Ascending aorta (tissue), 2 donors: ENCODE measurements around the gene AMBRA1. TPM values are rescaled to one million over a fixed set of nuclear protein-coding genes. Genes with fewer than 3 reads are reported as not detected.
"Not testable (repeated sequence)": the region's sequence is repeated elsewhere in the genome, so short reads cannot be mapped to it uniquely, and the experiment has no call there.

Experiments used
- DNase-seq, 2 donors: peaks; one replicate each; pipeline ENCODE4 v3.0.0-alpha.2; 2019; ENCODE audit warnings: low spot score in 2 of 2
- H3K27ac ChIP-seq, 2 donors: fragments of 200-600 bp; sonication (generic); one replicate each; pipeline ENCODE4 v1.5.1; 2016 to 2017; ENCODE audit warnings: mild to moderate bottlenecking in 1 of 2
- H3K27me3 ChIP-seq: fragments of 200-600 bp; sonication (generic); one replicate; pipeline ENCODE4 v1.5.1; 2017
- H3K36me3 ChIP-seq, 2 donors: fragments of 200-600 bp; sonication (generic); one replicate each; pipeline ENCODE4 v1.5.1; 2016
- H3K4me1 ChIP-seq, 2 donors: fragments of 200-600 bp; sonication (generic); one replicate each; pipeline ENCODE4 v1.5.1; 2016 to 2017; ENCODE audit warnings: mild to moderate bottlenecking in 1 of 2
- H3K4me3 ChIP-seq, 2 donors: fragments of 200-600 bp; sonication (generic); one replicate each; pipeline ENCODE4 v1.5.1; 2016 to 2017; ENCODE audit warnings: mild to moderate bottlenecking in 1 of 2
- H3K9me3 ChIP-seq, 2 donors: fragments of 200-600 bp; sonication (generic); one replicate each; pipeline ENCODE4 v1.5.1; 2016
- CTCF ChIP-seq, 3 experiments: fragments of 200-600 bp in 2 of 3; fragments of 450-650 bp in 1 of 3; sonication (generic) in 2 of 3; IDR thresholded peaks; one replicate each; pipeline ENCODE4 v1.5.1; 2016 to 2019; ENCODE audit warnings: antibody characterized with exemption in 3 of 3, mild to moderate bottlenecking in 1 of 3, moderate library complexity in 1 of 3
- intact Hi-C: fragments of 100-400 bp; cut with DNase I; formaldehyde crosslinking; loops from one replicate; pipeline ENCODE4 v1.15.1; 2023
- total RNA-seq: library from RNA; depleted of rRNA; stranded (reverse); fragments of >200 nt; gene quantifications from one replicate; pipeline ENCODE4 v1.1.0, GENCODE V29; 2016

AMBRA1 gene
- total RNA-seq, 1 donor from 2014 or later = 12.1 TPM

GRCh38 chr11:46380340-46381047 is 213.3 kb downstream of the AMBRA1 start:
- peak in 1 of 2 donors; percentile 77 for DNase-seq
- peaks cover 17 to 21% of the 10 kb centered on the region in 2 donors for H3K36me3 ChIP-seq
- peak overlapping the region; percentile 28 to 52 for H3K27ac ChIP-seq
- H3K4me1 ChIP-seq = peaks cover 5 to 7% of the 10 kb centered on the region in 2 donors
- H3K4me3 ChIP-seq = peak overlapping the region; percentile 71 to 84
- intact Hi-C loops = loop anchor here (10.0 kb wide), 1 partner anchor 234 kb away; the partner anchor contains the start of genes ATG13 and HARBI1
- no peak for TF ChIP-seq CTCF (IDR thresholded peaks at IDR 0.05)
- H3K9me3 ChIP-seq = no peaks in the 10 kb centered on the region
- peaks cover 14% of the 10 kb centered on the region for H3K27me3 ChIP-seq

GRCh38 chr11:46379482-46380293 is 214.1 kb downstream of the AMBRA1 start:
- intact Hi-C loops = loop anchor here (10.0 kb wide), 1 partner anchor 235 kb away; the partner anchor contains the start of genes ATG13 and HARBI1
- DNase-seq, H3K4me1 ChIP-seq, H3K9me3 ChIP-seq: not testable (repeated sequence)
- Histone ChIP-seq H3K4me3 (peak overlapping the region; percentile 71 to 84), H3K36me3 (peaks cover 25 to 29% of the 10 kb centered on the region in 2 donors), H3K27me3 (peaks cover 14% of the 10 kb centered on the region), H3K27ac (peak overlapping the region; percentile 28 to 52)

GRCh38 chr11:46378811-46379481 is 214.9 kb downstream of the AMBRA1 start:
- H3K27me3 ChIP-seq = peaks cover 14% of the 10 kb centered on the region
- H3K27ac ChIP-seq = peak overlapping the region in 1 of 2 donors; percentile 8
- peaks cover 31 to 37% of the 10 kb centered on the region in 2 donors for H3K36me3 ChIP-seq
- no peak overlapping the region for H3K4me3 ChIP-seq
- intact Hi-C loops = no loop called here
- peaks cover 5 to 7% of the 10 kb centered on the region in 2 donors for H3K4me1 ChIP-seq
- no peaks in the 10 kb centered on the region for H3K9me3 ChIP-seq
- TF ChIP-seq CTCF (IDR thresholded peaks at IDR 0.05) = no peak
- DNase-seq = no peak

GRCh38 chr11:46378296-46378695 is 215.5 kb downstream of the AMBRA1 start:
- intact Hi-C loops = no loop called here
- Histone ChIP-seq H3K9me3 (no peaks in the 10 kb centered on the region), H3K4me3 (no peak overlapping the region), H3K36me3 (peaks cover 36 to 42% of the 10 kb centered on the region in 2 donors), H3K27ac (no peak overlapping the region), H3K4me1 (peaks cover 5 to 7% of the 10 kb centered on the region in 2 donors), H3K27me3 (peaks cover 14% of the 10 kb centered on the region)
- no peak for TF ChIP-seq CTCF (IDR thresholded peaks at IDR 0.05)
- no peak for DNase-seq

DNA sequence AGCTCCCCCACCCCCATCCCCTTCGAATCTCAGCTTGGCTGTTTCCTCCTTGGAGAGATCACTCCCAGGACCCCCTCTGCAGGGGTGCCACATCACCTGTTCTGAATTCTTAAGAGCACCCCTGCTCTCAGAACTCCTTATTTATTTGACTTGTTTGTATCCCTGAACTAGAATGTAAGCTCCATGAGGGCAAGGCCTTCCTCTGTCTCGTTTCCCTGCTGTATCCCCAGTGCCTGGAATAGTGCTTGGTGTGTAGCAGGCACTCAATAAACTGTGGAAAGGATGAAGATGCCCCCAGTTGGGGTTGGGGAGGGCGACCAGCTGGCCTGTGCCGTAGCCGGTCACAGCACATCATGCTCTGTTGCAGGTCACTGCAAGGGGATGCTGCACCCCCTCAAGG is 216.0 kb downstream of the AMBRA1 start:
- H3K4me1 ChIP-seq = peaks cover 5 to 7% of the 10 kb centered on the region in 2 donors
- H3K27ac ChIP-seq = no peak overlapping the region
- peaks cover 12% of the 10 kb centered on the region for H3K27me3 ChIP-seq
- H3K36me3 ChIP-seq = peaks cover 36 to 42% of the 10 kb centered on the region in 2 donors
- intact Hi-C loops = no loop called here
- TF ChIP-seq CTCF (IDR thresholded peaks at IDR 0.05) = no peak
- H3K9me3 ChIP-seq = no peaks in the 10 kb centered on the region
- no peak overlapping the region for H3K4me3 ChIP-seq
- no peak for DNase-seq
